Left ventricle myocardium inferior (tissue), 1 donor: ENCODE measurements around the gene THSD7A. TPM values are rescaled to one million over a fixed set of nuclear protein-coding genes. Genes with fewer than 3 reads are reported as not detected.

Source experiments
- DNase-seq: peaks from one replicate; pipeline ENCODE4 v3.0.0-alpha.2; 2020
- H3K27ac ChIP-seq: fragments of 200-600 bp; replicated peaks from 2 replicates; pipeline ENCODE4 v1.8.0; 2021
- H3K27me3 ChIP-seq: fragments of 200-600 bp; 2 replicates; pipeline ENCODE4 v1.8.0; 2021; ENCODE audit warnings: low read depth
- H3K36me3 ChIP-seq: fragments of 200-600 bp; 2 replicates; pipeline ENCODE4 v1.8.0; 2021
- H3K4me1 ChIP-seq: fragments of 200-600 bp; 2 replicates; pipeline ENCODE4 v1.8.0; 2021
- H3K4me3 ChIP-seq: fragments of 200-600 bp; 2 replicates; pipeline ENCODE4 v1.8.0; 2021; ENCODE audit warnings: mild to moderate bottlenecking, moderate library complexity
- H3K9me3 ChIP-seq: fragments of 200-600 bp; replicated peaks from 2 replicates; pipeline ENCODE4 v1.8.0; 2021
- CTCF ChIP-seq: fragments of 200-600 bp; IDR thresholded peaks from 2 replicates; pipeline ENCODE4 v1.8.0; 2021; ENCODE audit warnings: antibody characterized with exemption, mild to moderate bottlenecking, borderline replicate concordance
- intact Hi-C: fragments of 100-400 bp; cut with micrococcal nuclease; formaldehyde crosslinking; loops from one replicate; pipeline ENCODE4 v1.11.0; 2022
- total RNA-seq: library from RNA; stranded (reverse); fragmentation: NEBNext Ultra II Directional; extraction: Animal tissue kit (Norgen Biotek cat#: 25700); gene quantifications from one replicate; pipeline ENCODE4 v1.2.1, GENCODE V29; 2021
- donor health status: DM: no; HTN: yes; CAD: no; lungs with severe emphysema.

Gene THSD7A
- total RNA-seq, 1 donor from 2014 or later = 1.6 TPM

- DNase-seq = no peak
- no peak overlapping the region for H3K27ac ChIP-seq
- no peak overlapping the region for H3K4me3 ChIP-seq
- no peak for TF ChIP-seq CTCF
- H3K4me1 ChIP-seq = no peaks in the 10 kb centered on the region
- no peaks in the 10 kb centered on the region for H3K27me3 ChIP-seq
- H3K36me3 ChIP-seq = no peaks in the 10 kb centered on the region
- no peaks in the 10 kb centered on the region for H3K9me3 ChIP-seq
- intact Hi-C loops = no loop called here
Measured at GRCh38 chr7:11776039-11776438, 56.0 kb downstream of the THSD7A start.

GRCh38 chr7:11775401-11775800, 56.6 kb downstream of the THSD7A start:
- no peak for TF ChIP-seq CTCF
- no peak for DNase-seq
- Histone ChIP-seq H3K27ac (no peak overlapping the region), H3K9me3 (no peaks in the 10 kb centered on the region), H3K4me1 (no peaks in the 10 kb centered on the region), H3K27me3 (no peaks in the 10 kb centered on the region), H3K4me3 (no peak overlapping the region), H3K36me3 (no peaks in the 10 kb centered on the region)
- intact Hi-C loops = no loop called here

GRCh38 chr7:11768263-11768662, 63.7 kb downstream of the THSD7A start:
- intact Hi-C loops = no loop called here
- H3K27ac ChIP-seq = no peak overlapping the region
- H3K9me3 ChIP-seq = no peaks in the 10 kb centered on the region
- no peak for TF ChIP-seq CTCF
- H3K27me3 ChIP-seq = no peaks in the 10 kb centered on the region
- no peak overlapping the region for H3K4me3 ChIP-seq
- H3K4me1 ChIP-seq = no peaks in the 10 kb centered on the region
- no peak for DNase-seq
- H3K36me3 ChIP-seq = no peaks in the 10 kb centered on the region

GRCh38 chr7:11767148-11767547, 64.8 kb downstream of the THSD7A start:
- H3K9me3 ChIP-seq = no peaks in the 10 kb centered on the region
- no peak for DNase-seq
- no peak for TF ChIP-seq CTCF
- H3K27me3 ChIP-seq = no peaks in the 10 kb centered on the region
- intact Hi-C loops = no loop called here
- no peak overlapping the region for H3K27ac ChIP-seq
- H3K4me3 ChIP-seq = no peak overlapping the region
- no peaks in the 10 kb centered on the region for H3K36me3 ChIP-seq
- H3K4me1 ChIP-seq = no peaks in the 10 kb centered on the region

- Histone ChIP-seq H3K9me3 (no peaks in the 10 kb centered on the region), H3K36me3 (no peaks in the 10 kb centered on the region), H3K27ac (no peak overlapping the region), H3K4me3 (no peak overlapping the region), H3K4me1 (no peaks in the 10 kb centered on the region), H3K27me3 (no peaks in the 10 kb centered on the region)
- intact Hi-C loops = no loop called here
- DNase-seq = no peak
- no peak for TF ChIP-seq CTCF
Measured at GRCh38 chr7:11760372-11760771, 71.6 kb downstream of the THSD7A start.

- Histone ChIP-seq H3K27me3 (no peaks in the 10 kb centered on the region), H3K27ac (no peak overlapping the region), H3K9me3 (no peaks in the 10 kb centered on the region), H3K4me1 (no peaks in the 10 kb centered on the region), H3K4me3 (no peak overlapping the region), H3K36me3 (no peaks in the 10 kb centered on the region)
- no peak for TF ChIP-seq CTCF
- no peak for DNase-seq
- intact Hi-C loops = no loop called here
Measured at GRCh38 chr7:11758627-11759111, 73.3 kb downstream of the THSD7A start.
